ENCODE results near the gene SLC6A2. TPM values are rescaled to one million over a fixed set of nuclear protein-coding genes. Genes with fewer than 3 reads are reported as not detected.

SLC6A2 gene
- total RNA-seq, 1 experiment from 2014 or later, result not detected

DNA sequence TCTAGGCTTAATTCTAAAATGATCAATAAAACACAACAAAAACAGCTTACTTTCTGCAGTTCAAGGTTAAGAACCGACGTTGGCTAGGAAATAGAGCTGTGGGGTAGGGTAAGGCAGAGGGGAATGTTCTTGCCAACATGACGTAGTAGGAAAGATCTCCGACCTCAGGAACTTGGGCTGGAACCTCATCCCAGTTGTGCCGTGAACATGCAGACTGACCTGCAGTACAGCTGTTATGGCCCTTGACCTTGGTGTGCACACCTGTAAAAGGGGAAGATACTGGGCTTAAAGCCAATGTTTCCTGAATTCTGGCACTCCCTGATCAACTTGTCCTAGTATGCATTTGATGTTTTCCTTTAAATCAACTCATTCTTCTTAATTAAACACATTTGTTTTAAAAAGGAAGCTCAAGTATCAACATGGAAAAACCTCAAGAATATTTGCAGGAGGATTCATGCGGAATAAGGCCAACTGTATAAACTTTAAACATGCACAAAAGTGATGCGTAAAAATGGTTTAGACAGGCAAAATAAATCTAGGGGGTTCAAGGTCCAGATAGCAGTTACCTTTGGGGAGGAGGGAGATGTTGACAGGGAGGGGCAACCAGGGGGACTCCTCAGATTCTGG lies 14.2 kb upstream of the SLC6A2 start:
- no peaks in the 10 kb centered on the region for H3K4me1 ChIP-seq (ENCODE audit: low read length)
- no peaks in the 10 kb centered on the region for H3K9me2 ChIP-seq (replicated peaks; ENCODE audit: insufficient read depth, low read length)
- H3K79me2 ChIP-seq (ENCODE audit: low read length), result no peaks in the 10 kb centered on the region
- H3K4me3 ChIP-seq (ENCODE audit: low read length), result no peak overlapping the region
- H3K36me3 ChIP-seq (ENCODE audit: insufficient read depth, low read length), result no peaks in the 10 kb centered on the region
- H3K4me2 ChIP-seq (ENCODE audit: low read depth, low read length, poor library complexity, severe bottlenecking), result no peak overlapping the region
- DNase-seq, result no peak
- H3K9me3 ChIP-seq (ENCODE audit: low read length), result no peaks in the 10 kb centered on the region
- no peaks in the 10 kb centered on the region for H4K20me1 ChIP-seq (ENCODE audit: insufficient read depth, low read depth, low read length)
- no peaks in the 10 kb centered on the region for H3K27me3 ChIP-seq (ENCODE audit: low read length)
- no peak overlapping the region for H3K27ac ChIP-seq (ENCODE audit: low read length)
- no peak overlapping the region for H3K9ac ChIP-seq (ENCODE audit: low read length)
- H2AFZ ChIP-seq (ENCODE audit: low read length), result no peak overlapping the region

DNA sequence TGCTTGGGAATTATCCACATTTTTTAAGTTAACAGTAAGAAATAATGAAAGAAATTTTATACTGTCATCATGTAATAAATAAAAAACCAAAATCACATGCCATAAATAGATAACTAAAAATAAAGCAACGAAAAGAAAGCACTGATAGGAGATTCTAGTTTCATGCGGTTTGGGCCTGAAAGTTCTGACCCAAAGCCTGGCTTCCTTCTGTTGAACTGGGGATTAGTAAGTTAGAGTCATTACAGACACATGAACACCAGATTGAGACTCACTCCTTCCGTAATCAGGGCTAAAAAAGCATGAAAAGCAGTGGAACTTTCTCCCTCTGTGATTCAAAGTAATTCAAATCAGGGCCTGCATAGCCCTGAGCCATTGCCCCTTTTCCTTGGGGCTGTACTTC lies 13.2 kb upstream of the SLC6A2 start:
- no peaks in the 10 kb centered on the region for H3K4me1 ChIP-seq (ENCODE audit: low read length)
- H3K4me2 ChIP-seq (ENCODE audit: low read depth, low read length, poor library complexity, severe bottlenecking), result no peak overlapping the region
- H3K9ac ChIP-seq (ENCODE audit: low read length), result no peak overlapping the region
- no peaks in the 10 kb centered on the region for H3K36me3 ChIP-seq (ENCODE audit: insufficient read depth, low read length)
- H2AFZ ChIP-seq (ENCODE audit: low read length), result no peak overlapping the region
- no peaks in the 10 kb centered on the region for H3K27me3 ChIP-seq (ENCODE audit: low read length)
- H3K79me2 ChIP-seq (ENCODE audit: low read length), result no peaks in the 10 kb centered on the region
- H3K27ac ChIP-seq (ENCODE audit: low read length), result no peak overlapping the region
- H3K9me2 ChIP-seq (replicated peaks; ENCODE audit: insufficient read depth, low read length), result no peaks in the 10 kb centered on the region
- no peaks in the 10 kb centered on the region for H3K9me3 ChIP-seq (ENCODE audit: low read length)
- no peak for DNase-seq
- no peak overlapping the region for H3K4me3 ChIP-seq (ENCODE audit: low read length)
- H4K20me1 ChIP-seq (ENCODE audit: insufficient read depth, low read depth, low read length), result no peaks in the 10 kb centered on the region

- DNase-seq, result no peak
- Histone ChIP-seq H3K27me3 (ENCODE audit: low read length) (no peaks in the 10 kb centered on the region), H3K36me3 (ENCODE audit: insufficient read depth, low read length) (no peaks in the 10 kb centered on the region), H3K9ac (ENCODE audit: low read length) (no peak overlapping the region), H3K4me3 (ENCODE audit: low read length) (no peak overlapping the region), H3K4me2 (ENCODE audit: low read depth, low read length, poor library complexity, severe bottlenecking) (no peak overlapping the region), H3K4me1 (ENCODE audit: low read length) (no peaks in the 10 kb centered on the region), H2AFZ (ENCODE audit: low read length) (no peak overlapping the region), H3K27ac (ENCODE audit: low read length) (no peak overlapping the region), H3K9me2 (replicated peaks; ENCODE audit: insufficient read depth, low read length) (no peaks in the 10 kb centered on the region), H3K79me2 (ENCODE audit: low read length) (no peaks in the 10 kb centered on the region), H3K9me3 (ENCODE audit: low read length) (no peaks in the 10 kb centered on the region), H4K20me1 (ENCODE audit: insufficient read depth, low read depth, low read length) (no peaks in the 10 kb centered on the region)
Observed at GRCh38 chr16:55643161-55643970, 12.4 kb upstream of the SLC6A2 start.

DNA sequence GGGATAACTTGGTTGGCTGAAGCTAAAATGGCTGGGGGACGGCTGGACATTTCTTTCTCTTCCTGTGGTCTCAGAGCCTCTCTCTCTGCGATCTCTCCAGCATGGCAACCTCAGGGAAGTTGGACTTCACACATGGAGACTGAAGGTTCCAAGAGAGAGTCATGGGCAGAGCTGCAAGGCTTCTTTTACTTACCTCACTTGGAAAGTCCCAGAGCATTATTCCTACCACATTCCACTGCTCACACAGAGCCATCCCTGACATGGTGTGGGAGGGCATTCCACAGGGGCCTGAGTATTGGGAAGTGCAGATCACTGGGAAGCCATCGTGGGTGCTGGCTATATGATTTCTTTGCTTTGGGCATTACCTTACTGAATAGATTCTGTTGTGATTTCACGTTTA lies 9.8 kb upstream of the SLC6A2 start:
- no peak overlapping the region for H3K4me2 ChIP-seq (ENCODE audit: low read depth, low read length, poor library complexity, severe bottlenecking)
- H3K9me3 ChIP-seq (ENCODE audit: low read length), result no peaks in the 10 kb centered on the region
- H3K9ac ChIP-seq (ENCODE audit: low read length), result no peak overlapping the region
- no peaks in the 10 kb centered on the region for H3K79me2 ChIP-seq (ENCODE audit: low read length)
- no peak overlapping the region for H3K4me3 ChIP-seq (ENCODE audit: low read length)
- H3K36me3 ChIP-seq (ENCODE audit: insufficient read depth, low read length), result no peaks in the 10 kb centered on the region
- H4K20me1 ChIP-seq (ENCODE audit: insufficient read depth, low read depth, low read length), result no peaks in the 10 kb centered on the region
- no peaks in the 10 kb centered on the region; the same call in 1 of the 2 replicates for H3K27me3 ChIP-seq (ENCODE audit: low read length)
- H3K9me2 ChIP-seq (replicated peaks; ENCODE audit: insufficient read depth, low read length), result no peaks in the 10 kb centered on the region
- no peak for DNase-seq
- no peak overlapping the region for H2AFZ ChIP-seq (ENCODE audit: low read length)
- H3K4me1 ChIP-seq (ENCODE audit: low read length), result no peaks in the 10 kb centered on the region
- H3K27ac ChIP-seq (ENCODE audit: low read length), result no peak overlapping the region

DNA sequence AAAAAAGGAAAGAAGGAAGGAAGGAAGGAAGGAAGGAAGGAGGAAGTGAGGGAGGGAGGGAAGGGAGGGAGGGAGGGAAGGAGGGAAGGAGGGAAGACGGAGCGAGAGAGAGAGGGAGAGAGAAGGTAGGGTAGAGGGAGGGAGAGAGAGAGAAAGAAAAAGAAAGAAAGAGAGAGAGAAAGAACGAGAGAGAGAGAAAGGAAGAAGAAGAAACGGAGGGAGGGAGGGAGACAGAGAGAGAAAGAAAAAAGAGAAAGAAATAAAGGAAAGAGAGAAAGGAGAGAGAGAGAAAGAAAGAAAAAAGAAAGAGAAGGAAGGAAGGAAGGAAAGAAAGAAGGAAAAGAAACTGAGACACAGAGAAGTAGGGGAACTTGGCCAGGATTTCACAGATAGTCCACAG lies 8.4 kb upstream of the SLC6A2 start:
- Histone ChIP-seq H3K36me3 (ENCODE audit: insufficient read depth, low read length) (no peaks in the 10 kb centered on the region), H3K79me2 (ENCODE audit: low read length) (no peaks in the 10 kb centered on the region), H4K20me1 (ENCODE audit: insufficient read depth, low read depth, low read length) (no peaks in the 10 kb centered on the region), H3K4me3 (ENCODE audit: low read length) (no peak overlapping the region), H3K4me1 (ENCODE audit: low read length) (no peaks in the 10 kb centered on the region), H3K9me2 (replicated peaks; ENCODE audit: insufficient read depth, low read length) (no peaks in the 10 kb centered on the region), H2AFZ (ENCODE audit: low read length) (no peak overlapping the region), H3K27ac (ENCODE audit: low read length) (no peak overlapping the region), H3K9ac (ENCODE audit: low read length) (no peak overlapping the region), H3K9me3 (ENCODE audit: low read length) (no peaks in the 10 kb centered on the region), H3K27me3 (ENCODE audit: low read length) (no peaks in the 10 kb centered on the region; the same call in 1 of the 2 replicates), H3K4me2 (ENCODE audit: low read depth, low read length, poor library complexity, severe bottlenecking) (no peak overlapping the region)
- no peak for DNase-seq

- Histone ChIP-seq H3K79me2 (ENCODE audit: low read length) (no peaks in the 10 kb centered on the region), H3K27me3 (ENCODE audit: low read length) (no peaks in the 10 kb centered on the region; the same call in 1 of the 2 replicates), H3K4me3 (ENCODE audit: low read length) (no peak overlapping the region)
Observed at GRCh38 chr16:55647798-55648197, 8.0 kb upstream of the SLC6A2 start.

GRCh38 chr16:55651841-55652824 lies 3.7 kb upstream of the SLC6A2 start:
- Histone ChIP-seq H3K9me3 (ENCODE audit: low read length) (no peaks in the 10 kb centered on the region), H3K4me2 (ENCODE audit: low read depth, low read length, poor library complexity, severe bottlenecking) (no peak overlapping the region), H3K4me1 (ENCODE audit: low read length) (no peaks in the 10 kb centered on the region), H3K27me3 (ENCODE audit: low read length) (no peaks in the 10 kb centered on the region; the same call in 1 of the 2 replicates), H3K9me2 (replicated peaks; ENCODE audit: insufficient read depth, low read length) (no peaks in the 10 kb centered on the region), H3K27ac (ENCODE audit: low read length) (no peak overlapping the region), H3K36me3 (ENCODE audit: insufficient read depth, low read length) (no peaks in the 10 kb centered on the region), H3K9ac (ENCODE audit: low read length) (no peak overlapping the region), H4K20me1 (ENCODE audit: insufficient read depth, low read depth, low read length) (no peaks in the 10 kb centered on the region), H3K4me3 (ENCODE audit: low read length) (no peak overlapping the region), H3K79me2 (ENCODE audit: low read length) (no peaks in the 10 kb centered on the region), H2AFZ (ENCODE audit: low read length) (no peak overlapping the region)
- DNase-seq, result no peak

More at GRCh38 chr16:55647798-55648197, 8.0 kb upstream of the SLC6A2 start:
- H3K36me3 ChIP-seq (ENCODE audit: insufficient read depth, low read length), result no peaks in the 10 kb centered on the region
- no peak overlapping the region for H2AFZ ChIP-seq (ENCODE audit: low read length)
- H3K9me2 ChIP-seq (replicated peaks; ENCODE audit: insufficient read depth, low read length), result no peaks in the 10 kb centered on the region
- no peaks in the 10 kb centered on the region for H4K20me1 ChIP-seq (ENCODE audit: insufficient read depth, low read depth, low read length)
- no peak overlapping the region for H3K9ac ChIP-seq (ENCODE audit: low read length)
- H3K4me1 ChIP-seq (ENCODE audit: low read length), result no peaks in the 10 kb centered on the region
- no peak for DNase-seq
- no peaks in the 10 kb centered on the region for H3K9me3 ChIP-seq (ENCODE audit: low read length)
- no peak overlapping the region for H3K4me2 ChIP-seq (ENCODE audit: low read depth, low read length, poor library complexity, severe bottlenecking)
- H3K27ac ChIP-seq (ENCODE audit: low read length), result no peak overlapping the region

- Histone ChIP-seq H2AFZ (ENCODE audit: low read length) (no peak overlapping the region), H3K4me2 (ENCODE audit: low read depth, low read length, poor library complexity, severe bottlenecking) (no peak overlapping the region), H3K9me2 (replicated peaks; ENCODE audit: insufficient read depth, low read length) (no peaks in the 10 kb centered on the region), H3K27me3 (ENCODE audit: low read length) (no peaks in the 10 kb centered on the region; the same call in 1 of the 2 replicates), H3K4me1 (ENCODE audit: low read length) (no peaks in the 10 kb centered on the region), H3K27ac (ENCODE audit: low read length) (no peak overlapping the region), H3K36me3 (ENCODE audit: insufficient read depth, low read length) (no peaks in the 10 kb centered on the region), H3K9me3 (ENCODE audit: low read length) (no peaks in the 10 kb centered on the region), H3K9ac (ENCODE audit: low read length) (no peak overlapping the region), H3K4me3 (ENCODE audit: low read length) (no peak overlapping the region), H4K20me1 (ENCODE audit: insufficient read depth, low read depth, low read length) (no peaks in the 10 kb centered on the region), H3K79me2 (ENCODE audit: low read length) (no peaks in the 10 kb centered on the region)
- DNase-seq, result no peak
Observed at GRCh38 chr16:55653106-55653505, 2.7 kb upstream of the SLC6A2 start.
